GM12891 (cell line): ENCODE results near the gene ZC3H18.

Experiments used
- PAX5 ChIP-seq: IDR thresholded peaks from 2 replicates; pipeline ENCODE4 v1.6.1; 2011; ENCODE audit warnings: low read length, moderate library complexity, mild to moderate bottlenecking; ENCODE audit not compliant: insufficient read depth, severe bottlenecking
- POLR2A ChIP-seq: IDR thresholded peaks from 2 replicates; pipeline ENCODE4 v1.6.1; 2011; ENCODE audit warnings: low read depth, low read length, control low read depth
- POLR2AphosphoS5 ChIP-seq: IDR thresholded peaks from 2 replicates; pipeline ENCODE4 v1.6.1; 2011; ENCODE audit warnings: low read depth, low read length, control low read depth
- SPI1 ChIP-seq: IDR thresholded peaks from 2 replicates; pipeline ENCODE4 v1.6.1; 2011; ENCODE audit warnings: low read depth, low read length, control low read depth
- TAF1 ChIP-seq: IDR thresholded peaks from 2 replicates; pipeline ENCODE4 v1.6.1; 2011; ENCODE audit warnings: low read depth, low read length, control low read depth

DNA sequence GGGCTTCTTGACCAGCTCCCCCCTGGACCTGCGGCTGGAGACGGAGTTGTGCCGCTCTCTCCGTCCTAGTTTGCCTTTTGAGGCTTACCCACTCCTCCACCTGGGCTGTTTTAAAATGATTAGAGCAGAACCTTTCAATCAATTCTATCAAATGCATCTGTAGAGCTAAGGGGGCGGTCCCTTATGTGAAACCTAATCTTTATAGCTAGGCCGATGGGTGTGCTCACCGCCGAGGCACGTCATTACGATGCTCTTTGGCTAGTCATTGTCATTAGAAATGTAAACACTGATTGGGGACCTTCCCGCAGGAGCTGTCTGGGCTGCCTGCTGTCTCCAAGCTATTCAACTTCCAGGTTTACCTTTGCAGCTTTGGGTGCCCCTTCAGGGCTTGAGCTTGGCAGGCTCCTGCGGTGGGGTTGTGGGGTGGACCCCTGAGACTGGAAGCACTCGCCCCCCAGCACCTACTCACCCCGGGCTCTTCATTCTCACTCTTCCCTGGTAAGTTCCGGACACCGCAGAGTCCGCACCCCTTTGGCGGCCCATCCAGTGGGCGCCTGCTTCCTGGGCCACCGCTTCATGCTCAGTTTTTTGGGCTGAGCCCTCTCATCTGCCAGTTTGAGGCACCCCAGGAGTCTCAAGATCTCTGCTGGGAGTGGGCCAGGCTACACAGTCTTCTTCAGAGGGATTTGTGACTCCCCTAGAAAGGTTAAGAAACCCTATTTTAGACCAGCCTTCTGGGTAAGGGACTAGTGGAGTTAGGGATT, 47.2 kb downstream of the ZC3H18 start:
- no peak for TF ChIP-seq POLR2A
- no peak for TF ChIP-seq PAX5
- no peak for TF ChIP-seq POLR2AphosphoS5
- no peak for TF ChIP-seq SPI1
- no peak for TF ChIP-seq TAF1
